Measurements from ENCODE around the gene RFX8.
"Not testable (repeated sequence)": the region's sequence is repeated elsewhere in the genome, so short reads cannot be mapped to it uniquely, and the experiment has no call there.

Gene RFX8

GRCh38 chr2:101356521-101356920 is 118.4 kb downstream of the RFX8 start:
- WGBS, 2 experiments = 88 to 95% methylated on average over 2 of the region's 2 CpGs
- H3K27ac ChIP-seq (ENCODE audit: insufficient read depth, low read depth, low read length, poor library complexity, severe bottlenecking) = no peak overlapping the region
- no peak overlapping the region for H3K4me3 ChIP-seq (ENCODE audit: insufficient read depth, low read depth, low read length)
- no peaks in the 10 kb centered on the region for H3K27me3 ChIP-seq (ENCODE audit: control insufficient read depth, insufficient read depth, low read length, poor library complexity, severe bottlenecking)
- H3K9me3 ChIP-seq (ENCODE audit: control insufficient read depth, low read length) = no peaks in the 10 kb centered on the region
- no peaks in the 10 kb centered on the region for H3K36me3 ChIP-seq (ENCODE audit: control insufficient read depth, insufficient read depth, low read length)
- no peaks in the 10 kb centered on the region for H3K4me1 ChIP-seq (ENCODE audit: control insufficient read depth, insufficient read depth, low read length)

DNA sequence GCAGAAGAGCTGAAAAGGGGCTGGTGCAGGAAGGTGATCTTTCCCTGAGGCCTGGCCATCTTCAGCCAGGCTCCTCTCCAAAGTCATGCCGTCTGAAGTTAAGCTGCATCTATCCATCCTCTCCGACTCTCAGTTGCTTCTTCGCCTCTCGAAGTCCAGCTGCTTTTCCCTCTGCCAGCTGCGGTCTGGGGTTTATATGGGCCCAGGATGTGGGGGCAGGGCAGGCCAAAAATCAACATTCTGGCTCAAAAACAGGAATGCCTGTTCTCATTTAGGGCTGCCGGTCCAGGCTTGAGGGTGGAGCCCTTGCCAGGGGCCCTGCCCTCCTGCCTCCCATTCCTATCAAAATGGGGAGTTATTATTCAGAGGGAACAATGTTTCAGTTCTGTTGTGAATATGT is 118.9 kb downstream of the RFX8 start:
- H3K36me3 ChIP-seq (ENCODE audit: control insufficient read depth, insufficient read depth, low read length) = no peaks in the 10 kb centered on the region
- no peaks in the 10 kb centered on the region for H3K27me3 ChIP-seq (ENCODE audit: control insufficient read depth, insufficient read depth, low read length, poor library complexity, severe bottlenecking)
- H3K4me1 ChIP-seq (ENCODE audit: control insufficient read depth, insufficient read depth, low read length) = no peaks in the 10 kb centered on the region
- H3K27ac ChIP-seq (ENCODE audit: insufficient read depth, low read depth, low read length, poor library complexity, severe bottlenecking) = no peak overlapping the region
- WGBS, 2 experiments = 89 to 92% methylated on average over 6 of the region's 6 CpGs
- no peak overlapping the region for H3K4me3 ChIP-seq (ENCODE audit: insufficient read depth, low read depth, low read length)
- no peaks in the 10 kb centered on the region for H3K9me3 ChIP-seq (ENCODE audit: control insufficient read depth, low read length)

GRCh38 chr2:101355401-101356054 is 119.4 kb downstream of the RFX8 start:
- H3K4me3 ChIP-seq (ENCODE audit: insufficient read depth, low read depth, low read length) = no peak overlapping the region
- no peaks in the 10 kb centered on the region for H3K27me3 ChIP-seq (ENCODE audit: control insufficient read depth, insufficient read depth, low read length, poor library complexity, severe bottlenecking)
- no peak overlapping the region for H3K27ac ChIP-seq (ENCODE audit: insufficient read depth, low read depth, low read length, poor library complexity, severe bottlenecking)
- H3K9me3 ChIP-seq (ENCODE audit: control insufficient read depth, low read length) = no peaks in the 10 kb centered on the region
- H3K4me1 ChIP-seq (ENCODE audit: control insufficient read depth, insufficient read depth, low read length) = no peaks in the 10 kb centered on the region
- no peaks in the 10 kb centered on the region for H3K36me3 ChIP-seq (ENCODE audit: control insufficient read depth, insufficient read depth, low read length)
- 93 to 94% methylated on average over 9 to 10 of the region's 10 CpGs for WGBS, 2 experiments

DNA sequence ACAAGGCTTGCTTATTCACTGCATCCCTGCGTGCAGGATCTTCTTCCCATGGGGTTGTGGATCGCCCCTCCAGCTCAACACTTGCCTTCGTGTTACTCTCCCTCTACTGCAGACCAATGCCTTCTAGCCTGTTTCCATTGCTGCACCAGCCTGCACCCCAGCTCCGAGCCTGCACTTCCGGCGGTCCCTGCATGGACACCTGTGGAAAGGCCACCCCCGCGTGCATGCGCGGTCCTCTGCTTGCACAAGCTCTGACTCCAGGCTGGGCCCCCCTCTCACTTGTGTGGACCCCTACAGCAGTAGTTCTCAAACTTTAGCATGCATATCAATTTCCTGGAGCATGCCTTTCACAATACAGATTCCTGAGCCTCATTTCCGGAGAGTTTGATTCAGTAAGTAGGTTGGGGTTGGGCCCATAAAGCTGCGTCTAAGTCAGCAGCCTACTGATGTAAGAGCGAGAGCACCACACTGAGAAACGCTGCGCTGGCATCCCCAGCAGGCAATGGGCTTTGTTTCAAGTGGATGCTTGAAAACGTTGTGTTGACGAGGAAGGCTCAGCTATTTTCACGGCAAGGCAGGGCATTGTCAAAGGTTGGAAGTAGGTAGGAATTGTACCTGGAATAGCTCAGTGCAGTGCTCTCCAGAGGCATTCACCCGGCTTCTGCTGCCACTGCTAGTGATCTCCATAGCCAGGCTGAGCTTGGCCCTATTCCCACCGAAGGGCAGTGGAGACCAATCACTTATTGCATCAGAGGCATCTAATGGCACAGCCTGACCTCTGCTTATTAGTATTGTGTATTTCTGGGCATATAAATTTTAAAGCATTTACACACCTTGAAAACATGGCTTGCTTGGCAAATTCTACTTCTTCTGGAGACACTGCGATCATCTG is 120.2 kb downstream of the RFX8 start:
- 88 to 90% methylated on average over 21 of the region's 21 CpGs for WGBS, 2 experiments
- no peaks in the 10 kb centered on the region for H3K36me3 ChIP-seq (ENCODE audit: control insufficient read depth, insufficient read depth, low read length)
- H3K27me3 ChIP-seq (ENCODE audit: control insufficient read depth, insufficient read depth, low read length, poor library complexity, severe bottlenecking) = no peaks in the 10 kb centered on the region
- no peak overlapping the region for H3K4me3 ChIP-seq (ENCODE audit: insufficient read depth, low read depth, low read length)
- H3K4me1 ChIP-seq (ENCODE audit: control insufficient read depth, insufficient read depth, low read length) = no peaks in the 10 kb centered on the region
- no peaks in the 10 kb centered on the region for H3K9me3 ChIP-seq (ENCODE audit: control insufficient read depth, low read length)
- H3K27ac ChIP-seq (ENCODE audit: insufficient read depth, low read depth, low read length, poor library complexity, severe bottlenecking) = no peak overlapping the region

DNA sequence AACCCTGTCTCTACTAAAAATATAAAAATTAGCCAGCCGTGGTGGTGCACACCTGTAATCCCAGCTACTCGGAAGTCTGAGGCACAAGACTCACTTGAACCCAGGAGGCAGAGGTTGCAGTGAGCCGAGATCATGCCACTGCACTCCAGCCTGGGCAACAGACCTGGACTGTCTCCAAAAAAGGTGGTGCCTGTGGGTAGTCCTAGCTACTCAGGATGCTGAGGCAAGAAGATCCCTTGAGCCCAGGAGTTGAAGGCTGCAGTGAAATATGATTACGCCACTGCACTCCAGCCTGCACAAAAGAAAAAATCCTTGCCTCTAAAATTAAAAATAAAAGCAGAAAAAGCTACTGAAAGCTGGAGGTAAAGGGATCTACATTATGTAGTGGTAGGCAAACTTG is 122.3 kb downstream of the RFX8 start:
- H3K36me3 ChIP-seq (ENCODE audit: control insufficient read depth, insufficient read depth, low read length); H3K27me3 ChIP-seq (ENCODE audit: control insufficient read depth, insufficient read depth, low read length, poor library complexity, severe bottlenecking); H3K9me3 ChIP-seq (ENCODE audit: control insufficient read depth, low read length); H3K4me1 ChIP-seq (ENCODE audit: control insufficient read depth, insufficient read depth, low read length); H3K27ac ChIP-seq (ENCODE audit: insufficient read depth, low read depth, low read length, poor library complexity, severe bottlenecking); H3K4me3 ChIP-seq (ENCODE audit: insufficient read depth, low read depth, low read length): not testable (repeated sequence)
- WGBS, 2 experiments = 90 to 91% methylated on average over 4 of the region's 4 CpGs

GRCh38 chr2:101351207-101351606 is 123.7 kb downstream of the RFX8 start:
- no peaks in the 10 kb centered on the region for H3K27me3 ChIP-seq (ENCODE audit: control insufficient read depth, insufficient read depth, low read length, poor library complexity, severe bottlenecking)
- no peaks in the 10 kb centered on the region for H3K36me3 ChIP-seq (ENCODE audit: control insufficient read depth, insufficient read depth, low read length)
- no peaks in the 10 kb centered on the region for H3K4me1 ChIP-seq (ENCODE audit: control insufficient read depth, insufficient read depth, low read length)
- no peaks in the 10 kb centered on the region for H3K9me3 ChIP-seq (ENCODE audit: control insufficient read depth, low read length)
- no peak overlapping the region for H3K4me3 ChIP-seq (ENCODE audit: insufficient read depth, low read depth, low read length)
- WGBS, 2 experiments = 88 to 89% methylated on average over 7 of the region's 7 CpGs
- no peak overlapping the region for H3K27ac ChIP-seq (ENCODE audit: insufficient read depth, low read depth, low read length, poor library complexity, severe bottlenecking)

DNA sequence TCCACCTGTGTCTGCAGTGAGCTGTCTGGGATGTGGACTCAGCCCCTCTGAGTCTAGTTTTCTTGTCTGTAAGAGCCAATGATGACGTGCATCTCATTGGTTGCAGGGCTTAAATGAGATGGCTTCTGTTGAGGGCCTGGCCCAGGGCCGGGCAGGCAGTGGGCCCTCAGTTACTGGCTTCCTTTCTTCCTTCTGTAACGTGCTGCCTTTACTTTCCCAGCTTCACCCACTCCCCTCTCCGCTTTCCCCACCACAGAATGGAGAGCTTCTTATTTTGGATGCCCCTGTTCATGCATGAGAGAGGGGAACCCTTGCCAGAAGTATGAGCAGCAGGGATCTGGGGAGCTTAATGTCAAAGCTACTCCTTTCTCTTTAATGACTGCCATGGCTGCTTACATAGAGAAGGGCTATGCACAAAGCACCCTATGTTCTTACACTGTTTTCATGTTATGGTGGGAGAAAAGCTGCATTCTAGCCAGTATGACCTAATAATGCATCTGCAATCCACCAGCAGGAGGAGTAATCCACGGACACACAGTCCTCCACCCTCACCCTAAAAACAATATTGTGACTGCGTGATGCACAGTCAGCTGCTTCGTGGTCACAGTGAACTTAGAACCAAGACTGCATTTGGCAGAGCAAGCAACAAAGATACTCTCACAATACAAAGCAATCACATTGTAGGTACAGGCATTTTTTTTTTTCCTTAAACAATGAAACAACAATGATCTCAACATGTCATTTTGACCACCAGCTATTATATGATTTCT is 124.8 kb downstream of the RFX8 start:
- H3K4me1 ChIP-seq (ENCODE audit: control insufficient read depth, insufficient read depth, low read length) = no peaks in the 10 kb centered on the region
- H3K9me3 ChIP-seq (ENCODE audit: control insufficient read depth, low read length) = no peaks in the 10 kb centered on the region
- H3K27me3 ChIP-seq (ENCODE audit: control insufficient read depth, insufficient read depth, low read length, poor library complexity, severe bottlenecking) = no peaks in the 10 kb centered on the region
- WGBS, 2 experiments = 84 to 89% methylated on average over 7 of the region's 7 CpGs
- H3K36me3 ChIP-seq (ENCODE audit: control insufficient read depth, insufficient read depth, low read length) = no peaks in the 10 kb centered on the region
- H3K4me3 ChIP-seq (ENCODE audit: insufficient read depth, low read depth, low read length) = no peak overlapping the region
- H3K27ac ChIP-seq (ENCODE audit: insufficient read depth, low read depth, low read length, poor library complexity, severe bottlenecking) = no peak overlapping the region

- H3K36me3 ChIP-seq (ENCODE audit: control insufficient read depth, insufficient read depth, low read length) = no peaks in the 10 kb centered on the region
- no peak overlapping the region for H3K4me3 ChIP-seq (ENCODE audit: insufficient read depth, low read depth, low read length)
- 90 to 95% methylated on average over 1 of the region's 1 CpG for WGBS, 2 experiments
- no peaks in the 10 kb centered on the region for H3K9me3 ChIP-seq (ENCODE audit: control insufficient read depth, low read length)
- no peaks in the 10 kb centered on the region for H3K4me1 ChIP-seq (ENCODE audit: control insufficient read depth, insufficient read depth, low read length)
- no peak overlapping the region for H3K27ac ChIP-seq (ENCODE audit: insufficient read depth, low read depth, low read length, poor library complexity, severe bottlenecking)
- no peaks in the 10 kb centered on the region for H3K27me3 ChIP-seq (ENCODE audit: control insufficient read depth, insufficient read depth, low read length, poor library complexity, severe bottlenecking)
These were observed 126.0 kb downstream of the RFX8 start for GRCh38 chr2:101348883-101349282.

Data from ectodermal cell (in vitro differentiated cells).